ENCODE measurements around the gene EFS. TPM values are rescaled to one million over a fixed set of nuclear protein-coding genes. Genes with fewer than 3 reads are reported as not detected.

The EFS gene
- total RNA-seq, 2 donors from 2014 or later = 69.9 to 96.4 TPM

GRCh38 chr14:23351681-23352505 is 13.1 kb downstream of the EFS start:
- peaks cover 1% of the 10 kb centered on the region for H3K9me3 Mint-ChIP-seq
- H3K27ac ChIP-seq (ENCODE audit: low read depth, low read length) = peak overlapping the region; percentile 79
- H3K36me3 ChIP-seq (ENCODE audit: control insufficient read depth, insufficient read depth, low read length) = peaks cover 6% of the 10 kb centered on the region
- no peaks in the 10 kb centered on the region for H3K9me3 ChIP-seq (ENCODE audit: control insufficient read depth, low read length)
- H3K4me1 Mint-ChIP-seq = peaks cover 1% of the 10 kb centered on the region
- no peaks in the 10 kb centered on the region for H3K4me1 ChIP-seq (ENCODE audit: control insufficient read depth, insufficient read depth, low read length)
- H3K27me3 Mint-ChIP-seq (ENCODE audit: insufficient read depth) = peaks cover 46% of the 10 kb centered on the region
- peaks cover 24% of the 10 kb centered on the region for H3K36me3 Mint-ChIP-seq (ENCODE audit: low read depth)
- H3K4me3 Mint-ChIP-seq = peak overlapping the region; percentile 60
- 4 to 11% methylated on average over 17 to 61 of the region's 61 CpGs for WGBS, 2 experiments (ENCODE audit: insufficient coverage in 1 of 2, insufficient read length in 1 of 2)
- peak overlapping the region; percentile 81 for H3K4me3 ChIP-seq (ENCODE audit: low read length)
- peak overlapping the region; percentile 41 for H3K9ac ChIP-seq (ENCODE audit: extremely low read depth, low read length, poor library complexity, severe bottlenecking)
- DNase-seq = peak; percentile 76
- TF ChIP-seq CTCF (conservative IDR thresholded peaks at IDR 0.05) = peak; percentile 38
- H3K27ac Mint-ChIP-seq = no peak overlapping the region
- peaks cover 8% of the 10 kb centered on the region for H3K27me3 ChIP-seq (ENCODE audit: control insufficient read depth, insufficient read depth, low read length, poor library complexity, severe bottlenecking)

GRCh38 chr14:23349156-23349845 is 15.7 kb downstream of the EFS start:
- Mint-ChIP-seq H3K4me1 (peaks cover 23% of the 10 kb centered on the region), H3K9me3 (peaks cover 1% of the 10 kb centered on the region), H3K36me3 (ENCODE audit: low read depth) (peaks cover 21% of the 10 kb centered on the region), H3K4me3 (no peak overlapping the region), H3K27me3 (ENCODE audit: insufficient read depth) (peaks cover 37% of the 10 kb centered on the region), H3K27ac (no peak overlapping the region)
- 89 to 95% methylated on average over 5 to 8 of the region's 8 CpGs for WGBS, 2 experiments (ENCODE audit: insufficient coverage in 1 of 2, insufficient read length in 1 of 2)
- no peak for DNase-seq
- no peak overlapping the region for H3K27ac ChIP-seq (ENCODE audit: low read depth, low read length)
- H3K4me1 ChIP-seq (ENCODE audit: control insufficient read depth, insufficient read depth, low read length) = peaks cover 18% of the 10 kb centered on the region
- H3K27me3 ChIP-seq (ENCODE audit: control insufficient read depth, insufficient read depth, low read length, poor library complexity, severe bottlenecking) = peaks cover 8% of the 10 kb centered on the region
- H3K9me3 ChIP-seq (ENCODE audit: control insufficient read depth, low read length) = peaks cover 3% of the 10 kb centered on the region
- H3K9ac ChIP-seq (ENCODE audit: extremely low read depth, low read length, poor library complexity, severe bottlenecking) = no peak overlapping the region
- no peak overlapping the region for H3K4me3 ChIP-seq (ENCODE audit: low read length)
- H3K36me3 ChIP-seq (ENCODE audit: control insufficient read depth, insufficient read depth, low read length) = no peaks in the 10 kb centered on the region
- no peak for TF ChIP-seq CTCF (conservative IDR thresholded peaks at IDR 0.05)

- no peaks in the 10 kb centered on the region for H3K36me3 ChIP-seq (ENCODE audit: control insufficient read depth, insufficient read depth, low read length)
- Mint-ChIP-seq H3K27me3 (ENCODE audit: insufficient read depth) (peaks cover 27% of the 10 kb centered on the region), H3K4me1 (peaks cover 24% of the 10 kb centered on the region), H3K9me3 (peaks cover 1% of the 10 kb centered on the region), H3K4me3 (no peak overlapping the region), H3K27ac (no peak overlapping the region), H3K36me3 (ENCODE audit: low read depth) (peaks cover 21% of the 10 kb centered on the region)
- DNase-seq = no peak
- H3K27ac ChIP-seq (ENCODE audit: low read depth, low read length) = no peak overlapping the region
- H3K9me3 ChIP-seq (ENCODE audit: control insufficient read depth, low read length) = peaks cover 6% of the 10 kb centered on the region
- TF ChIP-seq CTCF (conservative IDR thresholded peaks at IDR 0.05) = no peak
- H3K9ac ChIP-seq (ENCODE audit: extremely low read depth, low read length, poor library complexity, severe bottlenecking) = no peak overlapping the region
- no peak overlapping the region for H3K4me3 ChIP-seq (ENCODE audit: low read length)
- peaks cover 8% of the 10 kb centered on the region for H3K27me3 ChIP-seq (ENCODE audit: control insufficient read depth, insufficient read depth, low read length, poor library complexity, severe bottlenecking)
- peaks cover 19% of the 10 kb centered on the region for H3K4me1 ChIP-seq (ENCODE audit: control insufficient read depth, insufficient read depth, low read length)
- WGBS, 2 experiments (ENCODE audit: insufficient coverage in 1 of 2, insufficient read length in 1 of 2) = 82 to 99% methylated on average over 4 to 6 of the region's 6 CpGs
Observed at GRCh38 chr14:23348297-23348655, 16.7 kb downstream of the EFS start.
